Endothelial cell of umbilical vein (primary cell): ENCODE measurements around the gene ANKS1B. TPM values are rescaled to one million over a fixed set of nuclear protein-coding genes. Genes with fewer than 3 reads are reported as not detected.

Source experiments
- BruUV-seq: library from RNA; stranded (reverse); fragments of 400-500 nt; replicated peaks from 2 replicates; lab custom pipeline; 2021; lab: Mats Ljungman, UMichigan
- CTCF ChIA-PET: fragments of 300-600, 350-600 bp; sonication (Branson Sonifier 250); formaldehyde crosslinking; loops from one replicate; lab custom pipeline; 2021; ENCODE audit warnings: antibody characterized with exemption, inconsistent platforms; lab: Charles Lee
- POLR2A ChIA-PET: fragments of 300-600, 350-600 bp; sonication (Branson Sonifier 250); formaldehyde crosslinking; loops from one replicate; lab custom pipeline; 2021; ENCODE audit warnings: antibody characterized with exemption, inconsistent platforms; lab: Charles Lee
- DNase-seq: peaks from one replicate; pipeline ENCODE4 v3.0.0-alpha.2; 2011; ENCODE audit warnings: low read depth, low spot score
- FAIRE-seq: peaks from 2 replicates; lab custom pipeline; 2011; peaks lifted over from hg19 to GRCh38; lab: Jason Lieb, UNC
- H2AFZ ChIP-seq: 2 replicates; pipeline ENCODE4 v1.6.0; 2012; ENCODE audit warnings: low read depth, low read length, control low read depth, inconsistent platforms
- H3K27ac ChIP-seq: 2 replicates; pipeline ENCODE4 v1.5.1; 2011; ENCODE audit warnings: low read depth, mild to moderate bottlenecking, control low read depth, low read length, moderate library complexity; ENCODE audit not compliant: insufficient read depth
- H3K27me3 ChIP-seq, 2 experiments: 2 replicates each; pipeline versions ENCODE4 v1.6.0 to v1.6.1; 2011; ENCODE audit warnings: low read length in 2 of 2, mixed read lengths in 1 of 2; ENCODE audit not compliant: control insufficient read depth in 2 of 2, insufficient read depth in 2 of 2
- H3K36me3 ChIP-seq, 2 experiments: 2 replicates in 1 of 2; 3 replicates in 1 of 2; pipeline ENCODE4 v1.5.1; 2011; ENCODE audit warnings: low read length in 2 of 2, mild to moderate bottlenecking in 1 of 2, moderate library complexity in 1 of 2; ENCODE audit not compliant: control insufficient read depth in 2 of 2, insufficient read depth in 2 of 2; ENCODE audit errors: extremely low read depth in 1 of 2
- H3K4me1 ChIP-seq: 3 replicates; pipeline ENCODE4 v1.5.1; 2011; ENCODE audit warnings: mild to moderate bottlenecking, low read length; ENCODE audit not compliant: control insufficient read depth, insufficient read depth; ENCODE audit errors: extremely low read depth
- H3K4me2 ChIP-seq: 2 replicates; pipeline ENCODE4 v1.6.1; 2011; ENCODE audit warnings: low read length, control low read depth, mixed read lengths; ENCODE audit not compliant: insufficient read depth
- H3K4me3 ChIP-seq, 3 experiments: fragments of 200-600 bp in 1 of 3; sonication (generic), shearing (Covaris generic) in 1 of 3; replicated peaks in 1 of 3; 2 replicates each; pipeline ENCODE4 v1.5.1; 2011 to 2016; ENCODE audit warnings: control low read depth in 3 of 3, low read length in 3 of 3, mild to moderate bottlenecking in 2 of 3, inconsistent platforms in 1 of 3, low read depth in 1 of 3, moderate library complexity in 1 of 3; ENCODE audit not compliant: insufficient read depth in 1 of 3
- H3K79me2 ChIP-seq: 2 replicates; pipeline ENCODE4 v1.6.0; 2012; ENCODE audit warnings: low read length, inconsistent platforms; ENCODE audit not compliant: control insufficient read depth, insufficient read depth
- H3K9ac ChIP-seq: replicated peaks from 2 replicates; pipeline ENCODE3; 2011; ENCODE audit warnings: low read length, control low read depth; ENCODE audit not compliant: insufficient read depth; ENCODE audit errors: extremely low read depth
- H3K9me1 ChIP-seq: replicated peaks from 3 replicates; pipeline ENCODE4 v1.6.0; 2011; ENCODE audit warnings: mild to moderate bottlenecking, low read length; ENCODE audit not compliant: control insufficient read depth, insufficient read depth; ENCODE audit errors: extremely low read depth
- H3K9me3 ChIP-seq: replicated peaks from 2 replicates; pipeline ENCODE4 v1.5.1; 2012; ENCODE audit warnings: low read length, inconsistent platforms; ENCODE audit not compliant: control insufficient read depth, insufficient read depth
- H4K20me1 ChIP-seq: replicated peaks from 2 replicates; pipeline ENCODE3; 2011; ENCODE audit warnings: mild to moderate bottlenecking, low read length; ENCODE audit not compliant: control insufficient read depth, insufficient read depth; ENCODE audit errors: extremely low read depth
- CTCF ChIP-seq, 2 donors: IDR thresholded peaks; 1 replicate in 1 of 2; 2 replicates in 1 of 2; pipeline ENCODE4 v1.5.1; 2011; ENCODE audit warnings: low read length in 2 of 2, mild to moderate bottlenecking in 2 of 2, moderate library complexity in 2 of 2, control low read depth in 1 of 2, inconsistent platforms in 1 of 2, low read depth in 1 of 2; ENCODE audit not compliant: insufficient read depth in 1 of 2; ENCODE audit errors: extremely low read depth in 1 of 2
- EZH2 ChIP-seq: IDR thresholded peaks from 2 replicates; pipeline ENCODE4 v1.6.1; 2012; ENCODE audit warnings: borderline replicate concordance, low read depth, mild to moderate bottlenecking, moderate library complexity, low read length, inconsistent platforms; ENCODE audit not compliant: severe bottlenecking
- FOS ChIP-seq: IDR thresholded peaks from 2 replicates; pipeline ENCODE4 v1.6.1; 2011; ENCODE audit warnings: mild to moderate bottlenecking, low read length, moderate library complexity, borderline replicate concordance; ENCODE audit not compliant: insufficient read depth
- JUN ChIP-seq: IDR thresholded peaks from 2 replicates; pipeline ENCODE4 v1.6.1; 2011; ENCODE audit warnings: borderline replicate concordance, low read depth; ENCODE audit not compliant: insufficient read length, insufficient read depth
- MYC ChIP-seq: IDR thresholded peaks from one replicate; pipeline ENCODE4 v1.6.1; 2011; ENCODE audit warnings: mild to moderate bottlenecking, low read depth, low read length
- POLR2A ChIP-seq: IDR thresholded peaks from 2 replicates; pipeline ENCODE4 v1.6.1; 2012; ENCODE audit warnings: low read depth, mild to moderate bottlenecking, control low read depth, low read length
- POLR2AphosphoS5 ChIP-seq: IDR thresholded peaks from 2 replicates; pipeline ENCODE4 v1.6.1; 2012; ENCODE audit warnings: low read depth, mild to moderate bottlenecking, control low read depth, low read length, moderate library complexity; ENCODE audit not compliant: insufficient read depth
- dilution Hi-C: fragments of 300-500 bp; cut with MboI; formaldehyde crosslinking; loops from one replicate; pipeline ENCODE4 v1.15.0; 2019; ENCODE audit warnings: low sequenced_read_pairs; ENCODE audit not compliant: extremely low pct_ligation_motif_present
- intact Hi-C: fragments of 100-400 bp; cut with micrococcal nuclease; formaldehyde crosslinking; loops from one replicate; pipeline ENCODE4 v1.10.0; 2022
- polyA plus RNA-seq, 4 experiments: library from polyadenylated mRNA; depleted of rRNA in 3 of 4; stranded (reverse) in 3 of 4; unstranded in 1 of 4; fragments of >200 nt; gene quantifications; 2 replicates each; pipeline versions ENCODE4 v1.2.1 to v1.2.3, GENCODE V29; 2011 to 2012; ENCODE audit warnings: missing spikeins in 1 of 4
- total RNA-seq: library from RNA; stranded (reverse); gene quantifications from 2 replicates; pipeline ENCODE4 v1.2.3, GENCODE V29; 2021
- TF ChIP-seq, protein P1 (sequence below): IDR thresholded peaks from 2 replicates; pipeline ENCODE4 v1.6.1; 2011; ENCODE audit not compliant: insufficient read depth, insufficient read length

The ANKS1B gene
- total and polyA plus RNA-seq, 2 donors (not counting 3 experiments of a cell fraction or from before 2014, with no cell fraction given): 0.15 to 0.38 TPM

GRCh38 chr12:98973395-98973794, 1011.3 kb downstream of the ANKS1B start:
- FAIRE-seq (no peak), DNase-seq (no peak)
- BruUV-seq: no TSS peak
- Histone ChIP-seq H3K4me3 (no peak overlapping the region), H2AFZ (no peak overlapping the region), H3K27ac (no peak overlapping the region), H3K79me2 (no peaks in the 10 kb centered on the region), H3K4me1 (no peaks in the 10 kb centered on the region), H3K9me3 (no peaks in the 10 kb centered on the region), H4K20me1 (no peaks in the 10 kb centered on the region), H3K9ac (no peak overlapping the region), H3K9me1 (no peaks in the 10 kb centered on the region), H3K4me2 (no peak overlapping the region), H3K27me3 (no peaks in the 10 kb centered on the region), H3K36me3 (no peaks in the 10 kb centered on the region)
- ChIA-PET CTCF (interaction anchor here (0.6 kb wide), 1 partner anchor 20 kb away, joined by 3 read pairs; no protein-coding TSS in a partner anchor), POLR2A (no interaction called here)
- dilution Hi-C loops (no loop called here), intact Hi-C loops (no loop called here)
- no peak for TF ChIP-seq CTCF (IDR thresholded peaks at IDR 0.05; ENCODE audit: extremely low read depth in 1 of 2, insufficient read depth in 1 of 2, low read depth in 1 of 2, low read length in 2 of 2)
- no peak for TF ChIP-seq MYC
- no peak for TF ChIP-seq FOS
- TF ChIP-seq, protein P1, sequence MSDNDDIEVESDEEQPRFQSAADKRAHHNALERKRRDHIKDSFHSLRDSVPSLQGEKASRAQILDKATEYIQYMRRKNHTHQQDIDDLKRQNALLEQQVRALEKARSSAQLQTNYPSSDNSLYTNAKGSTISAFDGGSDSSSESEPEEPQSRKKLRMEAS: no peak
- no peak for TF ChIP-seq JUN
- TF ChIP-seq EZH2: no peak
- no peak for TF ChIP-seq POLR2AphosphoS5
- no peak for TF ChIP-seq POLR2A
